ENCODE results near the gene PLEKHG4.

- TF ChIP-seq POLR2A (IDR thresholded peaks at IDR 0.05) (no peak), CTCF (IDR thresholded peaks at IDR 0.05) (no peak), POLR2AphosphoS5 (IDR thresholded peaks at IDR 0.05) (no peak)
These were observed 22.6 kb upstream of the PLEKHG4 start for GRCh38 chr16:67256701-67257230.
